Uterus (tissue), 2 donors: ENCODE results near the gene SUPT3H.

Experiments
- POLR2A ChIP-seq, 2 donors: fragments of 450-650 bp; IDR thresholded peaks; one replicate each; pipeline ENCODE4 v1.6.1; 2016; ENCODE audit warnings: antibody characterized with exemption in 2 of 2, mild to moderate bottlenecking in 1 of 2, moderate library complexity in 1 of 2
- TF ChIP-seq, protein P1 (sequence below), 4 experiments: fragments of 200-600 bp in 2 of 4; fragments of 450-650 bp in 2 of 4; sonication (generic) in 2 of 4; IDR thresholded peaks; one replicate each; pipeline ENCODE4 v1.5.1; 2016 to 2019; ENCODE audit warnings: antibody characterized with exemption in 4 of 4, mild to moderate bottlenecking in 2 of 4, moderate library complexity in 1 of 4

DNA sequence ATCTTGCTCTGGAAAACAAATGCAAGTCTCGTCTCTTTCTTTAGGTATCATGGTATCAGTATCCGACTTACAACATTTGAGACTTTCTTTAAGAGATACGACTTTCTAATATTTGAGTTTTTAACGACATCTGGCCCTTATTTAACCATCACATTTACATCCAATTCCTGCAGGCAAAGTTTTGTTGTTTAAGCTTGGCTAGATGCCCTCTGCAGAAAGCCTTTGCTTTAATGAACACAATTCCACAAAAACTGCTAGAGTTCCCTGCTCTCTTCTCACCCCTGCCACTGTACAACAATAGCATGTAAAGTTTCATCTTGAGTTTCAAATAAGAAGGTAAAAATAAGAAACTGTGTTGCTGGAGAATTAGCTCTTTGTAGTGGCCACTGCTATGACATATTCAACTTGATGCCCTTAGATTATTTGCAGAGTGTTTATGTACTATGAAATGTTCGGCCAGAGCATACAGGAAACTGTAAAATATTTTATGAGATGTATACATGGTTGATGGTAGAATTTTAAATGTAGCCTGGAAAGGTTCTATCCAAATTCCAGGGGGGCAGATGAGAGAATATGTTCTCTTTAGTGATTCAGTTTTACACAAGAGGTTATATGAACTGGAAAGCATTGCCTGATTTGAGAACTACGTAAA lies 551.6 kb downstream of the SUPT3H start:
- TF ChIP-seq, protein P1, sequence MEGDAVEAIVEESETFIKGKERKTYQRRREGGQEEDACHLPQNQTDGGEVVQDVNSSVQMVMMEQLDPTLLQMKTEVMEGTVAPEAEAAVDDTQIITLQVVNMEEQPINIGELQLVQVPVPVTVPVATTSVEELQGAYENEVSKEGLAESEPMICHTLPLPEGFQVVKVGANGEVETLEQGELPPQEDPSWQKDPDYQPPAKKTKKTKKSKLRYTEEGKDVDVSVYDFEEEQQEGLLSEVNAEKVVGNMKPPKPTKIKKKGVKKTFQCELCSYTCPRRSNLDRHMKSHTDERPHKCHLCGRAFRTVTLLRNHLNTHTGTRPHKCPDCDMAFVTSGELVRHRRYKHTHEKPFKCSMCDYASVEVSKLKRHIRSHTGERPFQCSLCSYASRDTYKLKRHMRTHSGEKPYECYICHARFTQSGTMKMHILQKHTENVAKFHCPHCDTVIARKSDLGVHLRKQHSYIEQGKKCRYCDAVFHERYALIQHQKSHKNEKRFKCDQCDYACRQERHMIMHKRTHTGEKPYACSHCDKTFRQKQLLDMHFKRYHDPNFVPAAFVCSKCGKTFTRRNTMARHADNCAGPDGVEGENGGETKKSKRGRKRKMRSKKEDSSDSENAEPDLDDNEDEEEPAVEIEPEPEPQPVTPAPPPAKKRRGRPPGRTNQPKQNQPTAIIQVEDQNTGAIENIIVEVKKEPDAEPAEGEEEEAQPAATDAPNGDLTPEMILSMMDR (IDR thresholded peaks at IDR 0.05): no peak
- TF ChIP-seq POLR2A (IDR thresholded peaks at IDR 0.05): no peak
